ENCODE data around the gene DOCK3. TPM values are rescaled to one million over a fixed set of nuclear protein-coding genes. Genes with fewer than 3 reads are reported as not detected.

Gene DOCK3
- total RNA-seq, 1 experiment from 2014 or later: 8.3 TPM

- Mint-ChIP-seq H3K4me1 (no peaks in the 10 kb centered on the region), H3K36me3 (ENCODE audit: insufficient read depth in 1 of 3, low read depth in 3 of 3) (no peaks in the 10 kb centered on the region), H3K4me3 (no peak overlapping the region), H3K27me3 (ENCODE audit: low read depth) (no peaks in the 10 kb centered on the region), H3K9me3 (no peaks in the 10 kb centered on the region), H3K27ac (no peak overlapping the region)
- Histone ChIP-seq H3K4ac (ENCODE audit: low read depth, low read length) (no peak overlapping the region), H3K4me1 (ENCODE audit: insufficient read depth, low read length) (no peaks in the 10 kb centered on the region), H2BK15ac (ENCODE audit: low read depth, low read length) (no peak overlapping the region), H3K14ac (ENCODE audit: insufficient read depth, low read length) (no peak overlapping the region), H4K20me1 (ENCODE audit: control insufficient read depth, insufficient read depth, insufficient read length) (no peaks in the 10 kb centered on the region), H3K27me3 (ENCODE audit: insufficient read depth, low read length) (no peaks in the 10 kb centered on the region), H3K56ac (ENCODE audit: insufficient read length, low read depth, low read length) (no peak overlapping the region), H2AK5ac (ENCODE audit: insufficient read length, low read length) (no peak overlapping the region), H3K23me2 (ENCODE audit: insufficient read length, low read depth, low read length, poor library complexity, severe bottlenecking) (no peaks in the 10 kb centered on the region), H2BK12ac (ENCODE audit: insufficient read length, low read depth, low read length) (no peak overlapping the region), H2BK120ac (ENCODE audit: low read depth, low read length, poor library complexity, severe bottlenecking) (no peak overlapping the region), H3K23ac (ENCODE audit: insufficient read length, low read depth, low read length) (no peak overlapping the region), H4K91ac (ENCODE audit: insufficient read length, low read depth, low read length) (no peak overlapping the region), H2BK20ac (ENCODE audit: low read depth, low read length, poor library complexity, severe bottlenecking) (no peak overlapping the region), H3T11ph (ENCODE audit: low read length) (no peak overlapping the region), H2BK5ac (ENCODE audit: insufficient read length, low read length) (no peak overlapping the region), H3K18ac (ENCODE audit: insufficient read length, low read depth, low read length) (no peak overlapping the region), H3K27ac (ENCODE audit: insufficient read length, low read depth, low read length) (no peak overlapping the region), H4K5ac (ENCODE audit: insufficient read length, low read depth, low read length) (no peak overlapping the region), H3K79me2 (ENCODE audit: insufficient read depth, low read length) (no peaks in the 10 kb centered on the region), H4K8ac (replicated peaks; ENCODE audit: insufficient read length, low read depth, low read length) (no peak overlapping the region), H3K9me3 (ENCODE audit: control insufficient read depth, low read depth, low read length) (no peaks in the 10 kb centered on the region), H2AFZ (ENCODE audit: low read length) (no peak overlapping the region), H3K4me2 (ENCODE audit: insufficient read depth, insufficient read length, low read length) (no peak overlapping the region), H3K9ac (ENCODE audit: extremely low read depth, insufficient read length, low read length) (no peak overlapping the region), H3K79me1 (ENCODE audit: insufficient read depth, low read depth, low read length, poor library complexity, severe bottlenecking) (no peaks in the 10 kb centered on the region)
- no CpG with 5 or more reads among the region's 2 CpGs for WGBS (ENCODE audit: extremely low coverage, insufficient read length, low lambda C conversion rate)
- TF ChIP-seq CTCF (conservative IDR thresholded peaks at IDR 0.05): no peak
- DNase-seq: no peak
Measured at GRCh38 chr3:51075221-51075775, 400.6 kb downstream of the DOCK3 start.

All from H9 (cell line).